Tibial nerve (tissue), 4 donors: ENCODE results near the gene CEP135. TPM values are rescaled to one million over a fixed set of nuclear protein-coding genes. Genes with fewer than 3 reads are reported as not detected.
"Not testable (repeated sequence)": the region's sequence is repeated elsewhere in the genome, so short reads cannot be mapped to it uniquely, and the experiment has no call there.

ENCODE experiments used
- DNase-seq, 2 donors: peaks; one replicate each; pipeline ENCODE4 v3.0.0-alpha.2; 2019; ENCODE audit warnings: low spot score in 2 of 2
- H3K27ac ChIP-seq, 4 donors: fragments of 200-600 bp; sonication (generic) in 3 of 4; one replicate each; pipeline ENCODE4 v1.5.1; 2017 to 2019; ENCODE audit warnings: mild to moderate bottlenecking in 1 of 4
- H3K27me3 ChIP-seq, 2 donors: fragments of 200-600 bp; sonication (generic) in 1 of 2; one replicate each; pipeline versions ENCODE4 v1.5.1 to v1.6.0; 2017 to 2019
- H3K36me3 ChIP-seq, 3 donors: fragments of 200-600 bp; sonication (generic); one replicate each; pipeline ENCODE4 v1.5.1; 2018 to 2019
- H3K4me1 ChIP-seq, 4 donors: fragments of 200-600 bp; sonication (generic) in 3 of 4; one replicate each; pipeline ENCODE4 v1.5.1; 2017 to 2019
- H3K4me3 ChIP-seq, 4 donors: fragments of 200-600 bp; sonication (generic) in 3 of 4; one replicate each; pipeline ENCODE4 v1.5.1; 2017 to 2019; ENCODE audit warnings: mild to moderate bottlenecking in 1 of 4, moderate library complexity in 1 of 4
- H3K9me3 ChIP-seq, 4 donors: fragments of 200-600 bp; sonication (generic) in 3 of 4; one replicate each; pipeline ENCODE4 v1.5.1; 2017 to 2019
- CTCF ChIP-seq, 5 experiments: fragments of 200-600 bp in 3 of 5; fragments of 450-650 bp in 2 of 5; sonication (generic) in 3 of 5; IDR thresholded peaks; one replicate each; pipeline ENCODE4 v1.5.1; 2016 to 2019; ENCODE audit warnings: antibody characterized with exemption in 5 of 5, mild to moderate bottlenecking in 3 of 5, moderate library complexity in 2 of 5
- EP300 ChIP-seq, 2 donors: sonication (generic); formaldehyde crosslinking; IDR thresholded peaks; one replicate each; pipeline ENCODE4 v1.6.1; 2017; ENCODE audit warnings: antibody characterized with exemption in 2 of 2, mild to moderate bottlenecking in 1 of 2
- POLR2A ChIP-seq, 2 donors: fragments of 450-650 bp; IDR thresholded peaks; one replicate each; pipeline ENCODE4 v1.6.1; 2017; ENCODE audit warnings: antibody characterized with exemption in 2 of 2, mild to moderate bottlenecking in 2 of 2, moderate library complexity in 2 of 2
- WGBS, 2 donors: methylation state at CpG; one replicate each; pipeline ENCODE4 v1.1.5; 2018; 5-methylcytosine and 5-hydroxymethylcytosine counted together
- total RNA-seq, 4 donors: library from RNA; depleted of rRNA; stranded (reverse); fragments of >200 nt; gene quantifications; one replicate each; pipeline ENCODE4 v1.1.0, GENCODE V29; 2016

The CEP135 gene
- total RNA-seq, 4 donors from 2014 or later = 3.5 to 9.6 (median 8.9) TPM

GRCh38 chr4:55951191-55951922 is 2.6 kb downstream of the CEP135 start:
- Histone ChIP-seq H3K36me3 (peaks cover 0 to 21% (median 4%) of the 10 kb centered on the region in 3 donors), H3K4me1 (peaks cover 0 to 26% (median 10%) of the 10 kb centered on the region in 4 donors), H3K4me3 (no peak overlapping the region), H3K27me3 (no peaks in the 10 kb centered on the region), H3K27ac (no peak overlapping the region), H3K9me3 (no peaks in the 10 kb centered on the region)
- TF ChIP-seq CTCF (IDR thresholded peaks at IDR 0.05) (no peak), EP300 (IDR thresholded peaks at IDR 0.05) (no peak), POLR2A (IDR thresholded peaks at IDR 0.05) (no peak)
- no peak for DNase-seq
- 96 to 98% methylated on average over 5 of the region's 5 CpGs for WGBS, 2 donors

- no peak overlapping the region for H3K4me3 ChIP-seq
- H3K4me1 ChIP-seq = no peaks in the 10 kb centered on the region
- no peak overlapping the region for H3K27ac ChIP-seq
- no peak for DNase-seq
- H3K27me3 ChIP-seq = no peaks in the 10 kb centered on the region
- H3K36me3 ChIP-seq = peaks cover 0 to 57% (median 4%) of the 10 kb centered on the region in 3 donors
- no peaks in the 10 kb centered on the region for H3K9me3 ChIP-seq
- TF ChIP-seq EP300 (IDR thresholded peaks at IDR 0.05) = no peak
- no peak for TF ChIP-seq CTCF (IDR thresholded peaks at IDR 0.05)
- TF ChIP-seq POLR2A (IDR thresholded peaks at IDR 0.05) = no peak
- 94 to 97% methylated on average over 1 of the region's 1 CpG for WGBS, 2 donors
These were observed 7.0 kb downstream of the CEP135 start for GRCh38 chr4:55955710-55956109.

GRCh38 chr4:55959655-55960054 is 10.9 kb downstream of the CEP135 start:
- TF ChIP-seq CTCF (IDR thresholded peaks at IDR 0.05) (no peak), EP300 (IDR thresholded peaks at IDR 0.05) (no peak), POLR2A (IDR thresholded peaks at IDR 0.05) (no peak)
- H3K36me3 ChIP-seq = peaks cover 0 to 68% (median 0%) of the 10 kb centered on the region in 3 donors
- H3K27ac ChIP-seq = no peak overlapping the region
- no peaks in the 10 kb centered on the region for H3K4me1 ChIP-seq
- no peaks in the 10 kb centered on the region for H3K27me3 ChIP-seq
- DNase-seq = no peak
- no peak overlapping the region for H3K4me3 ChIP-seq
- no peaks in the 10 kb centered on the region for H3K9me3 ChIP-seq

DNA sequence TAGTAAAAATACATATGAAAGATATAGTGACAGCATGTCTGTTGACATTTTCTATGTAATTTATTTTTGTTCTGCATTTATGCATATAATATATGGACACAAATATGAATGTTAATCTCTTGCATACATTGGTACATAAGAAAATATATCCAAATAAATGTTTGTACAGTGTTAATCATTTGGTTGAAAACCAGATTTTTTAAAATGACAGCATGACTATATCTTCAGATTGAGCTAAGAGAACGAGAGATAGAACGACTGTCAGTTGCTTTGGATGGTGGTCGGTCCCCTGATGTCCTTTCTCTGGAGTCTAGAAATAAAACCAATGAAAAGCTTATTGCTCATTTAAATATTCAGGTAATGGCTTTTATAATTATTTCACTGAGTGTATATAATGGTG is 15.3 kb downstream of the CEP135 start:
- 94 to 97% methylated on average over 3 of the region's 3 CpGs for WGBS, 2 donors
- H3K9me3 ChIP-seq = no peaks in the 10 kb centered on the region
- H3K4me1 ChIP-seq = no peaks in the 10 kb centered on the region
- DNase-seq = no peak
- TF ChIP-seq POLR2A (IDR thresholded peaks at IDR 0.05) (no peak), CTCF (IDR thresholded peaks at IDR 0.05) (no peak), EP300 (IDR thresholded peaks at IDR 0.05) (no peak)
- no peaks in the 10 kb centered on the region for H3K27me3 ChIP-seq
- no peak overlapping the region for H3K27ac ChIP-seq
- H3K36me3 ChIP-seq = peaks cover 0 to 39% (median 0%) of the 10 kb centered on the region in 3 donors
- H3K4me3 ChIP-seq = no peak overlapping the region

DNA sequence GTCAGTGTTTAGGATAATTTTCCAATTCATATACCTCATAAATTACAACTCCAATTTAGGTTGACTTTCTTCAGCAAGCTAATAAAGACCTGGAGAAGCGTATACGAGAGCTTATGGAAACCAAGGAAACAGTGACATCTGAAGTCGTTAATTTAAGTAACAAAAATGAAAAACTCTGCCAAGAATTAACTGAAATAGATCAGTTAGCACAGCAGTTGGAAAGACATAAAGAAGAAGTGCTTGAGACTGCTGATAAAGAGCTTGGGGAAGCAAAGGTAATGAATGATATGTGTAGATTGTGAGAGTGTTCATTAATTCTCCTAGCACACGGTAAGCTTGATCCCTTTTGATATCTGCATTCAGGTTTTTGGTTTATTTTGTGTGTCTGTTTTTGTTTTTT is 16.8 kb downstream of the CEP135 start:
- no peak overlapping the region for H3K27ac ChIP-seq
- no peaks in the 10 kb centered on the region for H3K4me1 ChIP-seq
- H3K27me3 ChIP-seq = no peaks in the 10 kb centered on the region
- no peak for DNase-seq
- no peak overlapping the region for H3K4me3 ChIP-seq
- H3K9me3 ChIP-seq = no peaks in the 10 kb centered on the region
- 86 to 87% methylated on average over 4 of the region's 4 CpGs for WGBS, 2 donors
- H3K36me3 ChIP-seq = peaks cover 0 to 28% (median 0%) of the 10 kb centered on the region in 3 donors
- no peak for TF ChIP-seq POLR2A (IDR thresholded peaks at IDR 0.05)

DNA sequence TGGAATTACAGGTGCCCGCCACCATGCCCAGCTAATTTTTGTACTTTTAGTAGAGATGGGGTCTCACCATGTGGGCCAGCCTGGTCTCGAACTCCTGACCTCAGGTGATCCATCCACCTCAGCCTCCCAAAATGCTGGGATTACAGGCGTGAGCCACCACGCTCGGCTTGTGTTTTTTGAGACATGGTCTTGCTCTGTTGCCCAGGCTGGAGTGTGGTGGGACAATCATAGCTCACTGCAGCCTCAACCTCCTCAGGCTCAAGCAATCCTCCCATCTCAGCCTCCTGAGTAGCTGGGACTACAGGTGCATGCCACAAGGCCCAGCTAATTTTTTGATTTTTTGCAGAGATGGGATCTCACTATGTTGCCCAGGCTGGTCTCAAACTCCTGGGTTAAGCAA is 17.6 kb downstream of the CEP135 start:
- H3K4me1 ChIP-seq, H3K27ac ChIP-seq, DNase-seq, H3K4me3 ChIP-seq, H3K27me3 ChIP-seq, H3K9me3 ChIP-seq: not testable (repeated sequence)
- 97 to 100% methylated on average over 5 of the region's 5 CpGs for WGBS, 2 donors
- peaks cover 0 to 28% (median 0%) of the 10 kb centered on the region in 3 donors for H3K36me3 ChIP-seq
